CD8-positive, alpha-beta memory T cell (primary cell): ENCODE measurements around the gene AXL. TPM values are rescaled to one million over a fixed set of nuclear protein-coding genes. Genes with fewer than 3 reads are reported as not detected.

Source experiments
- CTCF ChIA-PET: fragments of 350-600 bp; sonication (Branson Sonifier 250); formaldehyde crosslinking; loops from one replicate; lab custom pipeline; 2021; ENCODE audit warnings: antibody characterized with exemption; lab: Charles Lee
- POLR2A ChIA-PET: fragments of 350-600 bp; sonication (Branson Sonifier 250); formaldehyde crosslinking; loops from one replicate; lab custom pipeline; 2021; ENCODE audit warnings: antibody characterized with exemption; lab: Charles Lee
- DNase-seq, 5 donors: peaks; one replicate each; pipeline versions ENCODE4 v3.0.0 to v3.0.0-alpha.2; 2020 to 2022; ENCODE audit warnings: mixed read lengths in 1 of 5
- H3K27ac ChIP-seq: one replicate; pipeline ENCODE4 v1.7.0; 2013; ENCODE audit warnings: low read depth, mild to moderate bottlenecking, low read length, moderate library complexity
- H3K27me3 ChIP-seq: 2 replicates; pipeline ENCODE4 v1.7.0; 2013; ENCODE audit warnings: low read length, mild to moderate bottlenecking; ENCODE audit not compliant: insufficient read depth, poor library complexity, severe bottlenecking
- H3K36me3 ChIP-seq: 2 replicates; pipeline ENCODE4 v1.7.0; 2013; ENCODE audit warnings: mild to moderate bottlenecking, low read length, moderate library complexity; ENCODE audit not compliant: insufficient read depth
- H3K4me1 ChIP-seq: 2 replicates; pipeline ENCODE4 v1.7.0; 2013; ENCODE audit warnings: mild to moderate bottlenecking, low read length, moderate library complexity; ENCODE audit not compliant: insufficient read depth
- H3K4me3 ChIP-seq: 2 replicates; pipeline ENCODE4 v1.7.0; 2013; ENCODE audit warnings: mild to moderate bottlenecking, low read length
- H3K9me3 ChIP-seq: 2 replicates; pipeline ENCODE4 v1.7.0; 2013; ENCODE audit warnings: mild to moderate bottlenecking, low read length
- H3K27ac Mint-ChIP-seq, 8 donors: one replicate each; pipeline ENCODE4 v1.8.0; 2020 to 2021; ENCODE audit warnings: mixed read lengths in 8 of 8, mild to moderate bottlenecking in 6 of 8, inconsistent platforms in 3 of 8, moderate library complexity in 3 of 8
- H3K27me3 Mint-ChIP-seq, 2 donors: one replicate each; pipeline ENCODE4 v1.8.0; 2020 to 2021; ENCODE audit warnings: mixed read lengths in 2 of 2, mild to moderate bottlenecking in 1 of 2, moderate library complexity in 1 of 2
- H3K36me3 Mint-ChIP-seq, 3 donors: one replicate each; pipeline ENCODE4 v1.8.0; 2020 to 2021; ENCODE audit warnings: mixed read lengths in 3 of 3, inconsistent platforms in 1 of 3, mild to moderate bottlenecking in 1 of 3
- H3K4me1 Mint-ChIP-seq, 3 donors: one replicate each; pipeline ENCODE4 v1.8.0; 2020 to 2021; ENCODE audit warnings: mixed read lengths in 3 of 3, inconsistent platforms in 1 of 3, mild to moderate bottlenecking in 1 of 3
- H3K4me3 Mint-ChIP-seq, 7 donors: one replicate each; pipeline ENCODE4 v1.8.0; 2020 to 2021; ENCODE audit warnings: mixed read lengths in 7 of 7, mild to moderate bottlenecking in 6 of 7, moderate library complexity in 4 of 7, inconsistent platforms in 2 of 7
- H3K9me3 Mint-ChIP-seq, 5 donors: one replicate each; pipeline ENCODE4 v1.8.0; 2020 to 2022; ENCODE audit warnings: mixed read lengths in 5 of 5, mild to moderate bottlenecking in 3 of 5, moderate library complexity in 2 of 5, inconsistent platforms in 1 of 5
- polyA plus RNA-seq: library from polyadenylated mRNA; unstranded; fragments of 300-500 nt; fragmentation: Illumina TruSeq; gene quantifications from one replicate; pipeline ENCODE4 v1.2.3, GENCODE V29; 2021
- total RNA-seq, 2 experiments: library from RNA; stranded (reverse); gene quantifications; one replicate each; pipeline ENCODE4 v1.2.3, GENCODE V29; 2021

Gene AXL
- total and polyA plus RNA-seq, 3 experiments from 2014 or later: 0.09 to 0.43 (median 0.11) TPM

- Histone ChIP-seq H3K27me3 (peaks cover 12% of the 10 kb centered on the region), H3K27ac (no peak overlapping the region), H3K4me1 (peaks cover 3% of the 10 kb centered on the region), H3K9me3 (no peaks in the 10 kb centered on the region), H3K4me3 (no peak overlapping the region), H3K36me3 (no peaks in the 10 kb centered on the region)
- ChIA-PET CTCF (no interaction called here), POLR2A (no interaction called here)
- peaks cover 5 to 7% (median 5%) of the 10 kb centered on the region in 3 donors for H3K4me1 Mint-ChIP-seq
- no peak overlapping the region for H3K27ac Mint-ChIP-seq
- H3K9me3 Mint-ChIP-seq: peaks cover 0 to 3% (median 0%) of the 10 kb centered on the region in 5 donors
- peaks cover 26 to 38% of the 10 kb centered on the region in 2 donors for H3K27me3 Mint-ChIP-seq
- DNase-seq: no peak
- no peak overlapping the region for H3K4me3 Mint-ChIP-seq
- H3K36me3 Mint-ChIP-seq: no peaks in the 10 kb centered on the region
These were observed 31.1 kb upstream of the AXL start for GRCh38 chr19:41187884-41188279.

- Mint-ChIP-seq H3K27me3 (peaks cover 31 to 44% of the 10 kb centered on the region in 2 donors), H3K9me3 (peaks cover 0 to 3% (median 0%) of the 10 kb centered on the region in 5 donors), H3K4me1 (peaks cover 5 to 13% (median 13%) of the 10 kb centered on the region in 3 donors), H3K4me3 (no peak overlapping the region), H3K36me3 (no peaks in the 10 kb centered on the region), H3K27ac (peak overlapping the region in 1 of 8 donors; percentile 34)
- Histone ChIP-seq H3K9me3 (no peaks in the 10 kb centered on the region), H3K27ac (no peak overlapping the region), H3K4me1 (peaks cover 3% of the 10 kb centered on the region), H3K27me3 (peaks cover 12% of the 10 kb centered on the region), H3K36me3 (no peaks in the 10 kb centered on the region), H3K4me3 (no peak overlapping the region)
- CTCF ChIA-PET: no interaction called here
- DNase-seq: no peak
- POLR2A ChIA-PET: no interaction called here
These were observed 29.5 kb upstream of the AXL start for GRCh38 chr19:41189425-41190065.

- peaks cover 12% of the 10 kb centered on the region for H3K27me3 ChIP-seq
- H3K9me3 ChIP-seq: no peaks in the 10 kb centered on the region
- ChIA-PET CTCF (no interaction called here), POLR2A (interaction anchor here (0.7 kb wide), 1 partner anchor 70 kb away, joined by 3 read pairs; no protein-coding TSS in a partner anchor)
- no peak within 1 kb of the TSS for H3K27ac ChIP-seq
- H3K4me3 Mint-ChIP-seq: peak within 1 kb of the TSS in 4 of 7 donors; percentile 1 to 23 (median 20)
- H3K4me1 Mint-ChIP-seq: peaks cover 5 to 13% (median 13%) of the 10 kb centered on the region in 3 donors
- no peaks in the 10 kb centered on the region for H3K36me3 ChIP-seq
- peaks cover 33 to 55% of the 10 kb centered on the region in 2 donors for H3K27me3 Mint-ChIP-seq
- H3K4me1 ChIP-seq: peaks cover 3% of the 10 kb centered on the region
- H3K4me3 ChIP-seq: no peak within 1 kb of the TSS
- peak within 1 kb of the TSS in 1 of 8 donors; percentile 52 for H3K27ac Mint-ChIP-seq
- DNase-seq: no peak
- no peaks in the 10 kb centered on the region for H3K36me3 Mint-ChIP-seq
- peaks cover 0 to 3% (median 0%) of the 10 kb centered on the region in 5 donors for H3K9me3 Mint-ChIP-seq
These were observed 26.2 kb upstream of the AXL start, which contains the start of gene CYP2S1 for GRCh38 chr19:41192574-41193429. TSS of gene CYP2S1 (plus strand) at chr19:41193219. CDS start at chr19:41193265, 46 bp downstream.

- ChIA-PET POLR2A (interaction anchor here (0.7 kb wide), 1 partner anchor 69 kb away, joined by 3 read pairs; no protein-coding TSS in a partner anchor), CTCF (no interaction called here)
- H3K4me3 Mint-ChIP-seq: peak overlapping the region in 2 of 7 donors; percentile 17 to 23
- H3K27me3 ChIP-seq: peaks cover 12% of the 10 kb centered on the region
- H3K27ac ChIP-seq: no peak overlapping the region
- no peaks in the 10 kb centered on the region for H3K36me3 ChIP-seq
- no peaks in the 10 kb centered on the region for H3K36me3 Mint-ChIP-seq
- H3K4me1 Mint-ChIP-seq: peaks cover 5 to 13% (median 13%) of the 10 kb centered on the region in 3 donors
- no peaks in the 10 kb centered on the region for H3K9me3 ChIP-seq
- peaks cover 3% of the 10 kb centered on the region for H3K4me1 ChIP-seq
- DNase-seq: no peak
- H3K27ac Mint-ChIP-seq: peak overlapping the region in 1 of 8 donors; percentile 52
- H3K9me3 Mint-ChIP-seq: peaks cover 0 to 3% (median 0%) of the 10 kb centered on the region in 5 donors
- H3K27me3 Mint-ChIP-seq: peaks cover 34 to 56% of the 10 kb centered on the region in 2 donors
- no peak overlapping the region for H3K4me3 ChIP-seq
These were observed 25.4 kb upstream of the AXL start for GRCh38 chr19:41193430-41194156.

- Histone ChIP-seq H3K27me3 (peaks cover 12% of the 10 kb centered on the region), H3K27ac (no peak overlapping the region), H3K4me3 (no peak overlapping the region), H3K4me1 (peaks cover 3% of the 10 kb centered on the region), H3K9me3 (no peaks in the 10 kb centered on the region), H3K36me3 (no peaks in the 10 kb centered on the region)
- Mint-ChIP-seq H3K27ac (no peak overlapping the region), H3K4me1 (peaks cover 5 to 13% (median 13%) of the 10 kb centered on the region in 3 donors), H3K4me3 (peak overlapping the region in 1 of 7 donors; percentile 23), H3K9me3 (peaks cover 0 to 3% (median 0%) of the 10 kb centered on the region in 5 donors), H3K36me3 (no peaks in the 10 kb centered on the region), H3K27me3 (peaks cover 36 to 60% of the 10 kb centered on the region in 2 donors)
- DNase-seq: no peak
- CTCF ChIA-PET: no interaction called here
- POLR2A ChIA-PET: no interaction called here
These were observed 24.9 kb upstream of the AXL start for GRCh38 chr19:41194157-41194552.

GRCh38 chr19:41195675-41196497 lies 23.1 kb upstream of the AXL start:
- Histone ChIP-seq H3K4me3 (no peak overlapping the region), H3K27me3 (peaks cover 12% of the 10 kb centered on the region), H3K27ac (no peak overlapping the region), H3K36me3 (no peaks in the 10 kb centered on the region), H3K9me3 (no peaks in the 10 kb centered on the region), H3K4me1 (peaks cover 3% of the 10 kb centered on the region)
- DNase-seq: no peak
- CTCF ChIA-PET: no interaction called here
- Mint-ChIP-seq H3K27ac (no peak overlapping the region), H3K9me3 (no peaks in the 10 kb centered on the region), H3K36me3 (no peaks in the 10 kb centered on the region), H3K27me3 (peaks cover 28 to 48% of the 10 kb centered on the region in 2 donors), H3K4me1 (peaks cover 5 to 13% (median 13%) of the 10 kb centered on the region in 3 donors), H3K4me3 (no peak overlapping the region)
- POLR2A ChIA-PET: no interaction called here

- no peak overlapping the region for H3K4me3 ChIP-seq
- H3K4me1 Mint-ChIP-seq: peaks cover 0 to 6% (median 5%) of the 10 kb centered on the region in 3 donors
- no peak overlapping the region for H3K27ac Mint-ChIP-seq
- DNase-seq: no peak
- peaks cover 14 to 32% of the 10 kb centered on the region in 2 donors for H3K27me3 Mint-ChIP-seq
- no peaks in the 10 kb centered on the region for H3K9me3 Mint-ChIP-seq
- H3K4me3 Mint-ChIP-seq: no peak overlapping the region
- H3K36me3 ChIP-seq: no peaks in the 10 kb centered on the region
- ChIA-PET POLR2A (no interaction called here), CTCF (no interaction called here)
- no peak overlapping the region for H3K27ac ChIP-seq
- no peaks in the 10 kb centered on the region for H3K4me1 ChIP-seq
- no peaks in the 10 kb centered on the region for H3K9me3 ChIP-seq
- H3K36me3 Mint-ChIP-seq: no peaks in the 10 kb centered on the region
- no peaks in the 10 kb centered on the region for H3K27me3 ChIP-seq
These were observed 20.5 kb upstream of the AXL start for GRCh38 chr19:41198559-41198958.
